Keratinocyte (primary cell): ENCODE data around the gene ACSF3.

ENCODE experiments used
- CTCF ChIP-seq, 3 experiments: IDR thresholded peaks in 1 of 3; conservative IDR thresholded peaks in 1 of 3; optimal IDR thresholded peaks in 1 of 3; 2 replicates in 2 of 3; 3 replicates in 1 of 3; pipeline versions ENCODE3 to v1.5.1; 2011; ENCODE audit warnings: low read length in 3 of 3, mild to moderate bottlenecking in 3 of 3, moderate library complexity in 2 of 3, control low read depth in 1 of 3, inconsistent platforms in 1 of 3; ENCODE audit not compliant: insufficient read depth in 2 of 3; ENCODE audit errors: extremely low read depth in 1 of 3
- EZH2 ChIP-seq: IDR thresholded peaks from one replicate; pipeline ENCODE4 v1.6.1; 2012; ENCODE audit warnings: inconsistent platforms, mild to moderate bottlenecking, low read length, moderate library complexity

GRCh38 chr16:89155184-89155679, 61.6 kb downstream of the ACSF3 start:
- TF ChIP-seq EZH2 (no peak), CTCF (optimal IDR thresholded peaks at IDR 0.05 in 1 of 3, IDR thresholded peaks at IDR 0.05 in 1 of 3, conservative IDR thresholded peaks at IDR 0.05 in 1 of 3; ENCODE audit: extremely low read depth in 1 of 3, insufficient read depth in 2 of 3, low read length in 3 of 3) (no peak)
